Fibroblast of lung (primary cell): ENCODE measurements around the gene SF3B5.

ENCODE experiments used
- CTCF ChIP-seq, 2 donors: IDR thresholded peaks in 1 of 2; conservative IDR thresholded peaks in 1 of 2; 1 replicate in 1 of 2; 2 replicates in 1 of 2; pipeline ENCODE4 v1.5.1; 2011 to 2012; ENCODE audit warnings: low read length in 2 of 2, control low read depth in 1 of 2, inconsistent platforms in 1 of 2, low read depth in 1 of 2, mild to moderate bottlenecking in 1 of 2
- EZH2 ChIP-seq: IDR thresholded peaks from 2 replicates; pipeline ENCODE4 v1.5.1; 2012; ENCODE audit warnings: low read length, control low read depth, mild to moderate bottlenecking; ENCODE audit errors: missing control alignments

GRCh38 chr6:144087789-144088426 is 7.5 kb downstream of the SF3B5 start:
- TF ChIP-seq CTCF (conservative IDR thresholded peaks at IDR 0.05 in 1 of 2, IDR thresholded peaks at IDR 0.05 in 1 of 2; ENCODE audit: low read depth in 1 of 2, low read length in 2 of 2) = no peak
- TF ChIP-seq EZH2 = no peak
